SK-MEL-5 (cell line): ENCODE results near the gene ILK. TPM values are rescaled to one million over a fixed set of nuclear protein-coding genes. Genes with fewer than 3 reads are reported as not detected.

Experiments used
- DNase-seq: peaks from one replicate; pipeline ENCODE4 v3.0.0-alpha.2; 2016; ENCODE audit warnings: low read depth, low spot score
- in situ Hi-C: cut with HindIII; loops from 2 replicates; pipeline ENCODE4 v1.10.0; 2016; ENCODE audit warnings: low sequenced_read_pairs, high pct_unique_total_duplicates, low pct_unique_long_range_greater_than_20kb
- total RNA-seq: library from RNA; depleted of rRNA; stranded (reverse); fragments of >200 nt; shearing (Covaris generic); gene quantifications from 2 replicates; pipeline ENCODE4 v1.2.3, GENCODE V29; 2014

The ILK gene
- total RNA-seq, 1 experiment from 2014 or later = 106 TPM

GRCh38 chr11:6642957-6643356, 39.4 kb downstream of the ILK start:
- in situ Hi-C loops = no loop called here
- DNase-seq = no peak

- DNase-seq = no peak
- in situ Hi-C loops = no loop called here
These were observed 42.5 kb downstream of the ILK start for GRCh38 chr11:6646071-6646470.

- no peak for DNase-seq
- in situ Hi-C loops = no loop called here
These were observed 43.0 kb downstream of the ILK start for GRCh38 chr11:6646576-6646917.

GRCh38 chr11:6646918-6647679, 43.5 kb downstream of the ILK start:
- no peak for DNase-seq
- in situ Hi-C loops = no loop called here

- DNase-seq = no peak
- in situ Hi-C loops = no loop called here
These were observed 44.3 kb downstream of the ILK start for GRCh38 chr11:6647836-6648235.

- in situ Hi-C loops = no loop called here
- DNase-seq = no peak
These were observed 44.9 kb downstream of the ILK start for GRCh38 chr11:6648501-6648900.

- no peak for DNase-seq
- in situ Hi-C loops = no loop called here
These were observed 46.5 kb downstream of the ILK start for GRCh38 chr11:6650104-6650503.

GRCh38 chr11:6650980-6651379, 47.4 kb downstream of the ILK start:
- DNase-seq = no peak
- in situ Hi-C loops = no loop called here

- in situ Hi-C loops = no loop called here
- no peak for DNase-seq
These were observed 48.6 kb downstream of the ILK start for GRCh38 chr11:6652182-6652581.

- in situ Hi-C loops = no loop called here
- DNase-seq = no peak
These were observed 49.5 kb downstream of the ILK start for GRCh38 chr11:6653097-6653496.

- in situ Hi-C loops = no loop called here
- no peak for DNase-seq
These were observed 50.1 kb downstream of the ILK start for GRCh38 chr11:6653656-6654055.

- DNase-seq = no peak
- in situ Hi-C loops = no loop called here
These were observed 50.9 kb downstream of the ILK start for GRCh38 chr11:6654281-6655019.

- no peak for DNase-seq
- in situ Hi-C loops = no loop called here
These were observed 51.6 kb downstream of the ILK start for GRCh38 chr11:6655020-6655789.

- in situ Hi-C loops = no loop called here
- DNase-seq = no peak
These were observed 52.4 kb downstream of the ILK start, which contains the start of gene DCHS1 for GRCh38 chr11:6655790-6656583. Gene DCHS1, minus strand, starts transcription at chr11:6655809. Its CDS starts 14,196 bp downstream, at chr11:6641613.

- in situ Hi-C loops = no loop called here
- DNase-seq = no peak
These were observed 53.0 kb downstream of the ILK start for GRCh38 chr11:6656584-6656915.

- no peak for DNase-seq
- in situ Hi-C loops = no loop called here
These were observed 53.4 kb downstream of the ILK start for GRCh38 chr11:6656936-6657335.

GRCh38 chr11:6657346-6657745, 53.8 kb downstream of the ILK start:
- in situ Hi-C loops = no loop called here

GRCh38 chr11:6658647-6659046, 55.1 kb downstream of the ILK start:
- in situ Hi-C loops = no loop called here
- DNase-seq = no peak

More at GRCh38 chr11:6657346-6657745, 53.8 kb downstream of the ILK start:
- DNase-seq = no peak
